Gastrocnemius medialis (tissue), 4 donors: ENCODE data around the gene CSNK2A1.

Source experiments
- POLR2A ChIP-seq, 2 donors: fragments of 450-650 bp; IDR thresholded peaks; one replicate each; pipeline ENCODE4 v1.6.1; 2017; ENCODE audit warnings: antibody characterized with exemption in 2 of 2, mild to moderate bottlenecking in 2 of 2, moderate library complexity in 2 of 2
- TF ChIP-seq, protein P1 (sequence below), 5 experiments: fragments of 450-650 bp in 3 of 5; fragments of 200-600 bp in 2 of 5; sonication (generic) in 2 of 5; IDR thresholded peaks in 4 of 5; conservative IDR thresholded peaks in 1 of 5; 1 replicate in 4 of 5; 2 replicates in 1 of 5; pipeline ENCODE4 v1.5.1; 2016 to 2019; ENCODE audit warnings: antibody characterized with exemption in 5 of 5, mild to moderate bottlenecking in 3 of 5, moderate library complexity in 3 of 5

GRCh38 chr20:481167-481566 lies 62.4 kb downstream of the CSNK2A1 start:
- TF ChIP-seq, protein P1, sequence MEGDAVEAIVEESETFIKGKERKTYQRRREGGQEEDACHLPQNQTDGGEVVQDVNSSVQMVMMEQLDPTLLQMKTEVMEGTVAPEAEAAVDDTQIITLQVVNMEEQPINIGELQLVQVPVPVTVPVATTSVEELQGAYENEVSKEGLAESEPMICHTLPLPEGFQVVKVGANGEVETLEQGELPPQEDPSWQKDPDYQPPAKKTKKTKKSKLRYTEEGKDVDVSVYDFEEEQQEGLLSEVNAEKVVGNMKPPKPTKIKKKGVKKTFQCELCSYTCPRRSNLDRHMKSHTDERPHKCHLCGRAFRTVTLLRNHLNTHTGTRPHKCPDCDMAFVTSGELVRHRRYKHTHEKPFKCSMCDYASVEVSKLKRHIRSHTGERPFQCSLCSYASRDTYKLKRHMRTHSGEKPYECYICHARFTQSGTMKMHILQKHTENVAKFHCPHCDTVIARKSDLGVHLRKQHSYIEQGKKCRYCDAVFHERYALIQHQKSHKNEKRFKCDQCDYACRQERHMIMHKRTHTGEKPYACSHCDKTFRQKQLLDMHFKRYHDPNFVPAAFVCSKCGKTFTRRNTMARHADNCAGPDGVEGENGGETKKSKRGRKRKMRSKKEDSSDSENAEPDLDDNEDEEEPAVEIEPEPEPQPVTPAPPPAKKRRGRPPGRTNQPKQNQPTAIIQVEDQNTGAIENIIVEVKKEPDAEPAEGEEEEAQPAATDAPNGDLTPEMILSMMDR (IDR thresholded peaks at IDR 0.05 in 4 of 5, conservative IDR thresholded peaks at IDR 0.05 in 1 of 5): no peak
- no peak for TF ChIP-seq POLR2A (IDR thresholded peaks at IDR 0.05)
